Activated T-helper 9 cell treated with anti-CD3 and anti-CD28 coated beads, Interleukin-2, amount 50 U/mL, for 16 hours (primary cell): Measurements from ENCODE around the gene TEKT4.
"Not testable (repeated sequence)": the region's sequence is repeated elsewhere in the genome, so short reads cannot be mapped to it uniquely, and the experiment has no call there.

ENCODE experiments used
- DNase-seq: peaks from one replicate; pipeline ENCODE4 v3.0.0-alpha.2; 2020; ENCODE audit warnings: low read depth

Gene TEKT4

GRCh38 chr2:94875820-94876522 lies 4.7 kb downstream of the TEKT4 start:
- no peak for DNase-seq

GRCh38 chr2:94876523-94876863 lies 5.3 kb downstream of the TEKT4 start:
- no peak for DNase-seq

GRCh38 chr2:94877129-94877528 lies 5.9 kb downstream of the TEKT4 start:
- no peak for DNase-seq

- not testable (repeated sequence) for DNase-seq
These were observed 7.3 kb downstream of the TEKT4 start for GRCh38 chr2:94878575-94878974.

- no peak for DNase-seq
These were observed 8.2 kb downstream of the TEKT4 start for GRCh38 chr2:94879314-94879981.

- DNase-seq, result no peak
These were observed 8.8 kb downstream of the TEKT4 start for GRCh38 chr2:94879982-94880377.

GRCh38 chr2:94880507-94880906 lies 9.3 kb downstream of the TEKT4 start:
- DNase-seq, result no peak

- DNase-seq, result no peak
These were observed 9.8 kb downstream of the TEKT4 start for GRCh38 chr2:94881070-94881469.

- DNase-seq, result no peak
These were observed 19.0 kb downstream of the TEKT4 start for GRCh38 chr2:94890234-94890633.

GRCh38 chr2:94895273-94895672 lies 24.0 kb downstream of the TEKT4 start:
- not testable (repeated sequence) for DNase-seq

- not testable (repeated sequence) for DNase-seq
These were observed 35.7 kb downstream of the TEKT4 start for GRCh38 chr2:94906976-94907375.

- DNase-seq, result no peak
These were observed 52.0 kb downstream of the TEKT4 start for GRCh38 chr2:94923196-94923595.

GRCh38 chr2:94924999-94925398 lies 53.8 kb downstream of the TEKT4 start:
- DNase-seq, result not testable (repeated sequence)
